Measurements from ENCODE around the gene MOBP. TPM values are rescaled to one million over a fixed set of nuclear protein-coding genes. Genes with fewer than 3 reads are reported as not detected.

MOBP gene
- total RNA-seq, 1 experiment from 2014 or later: not detected

- no peak for TF ChIP-seq FOSL1 (IDR thresholded peaks at IDR 0.05; ENCODE audit: low read depth)
- no peak for TF ChIP-seq RAD21 (IDR thresholded peaks at IDR 0.05; ENCODE audit: low read depth)
- TF ChIP-seq POLR2A (IDR thresholded peaks at IDR 0.05; ENCODE audit: borderline replicate concordance, extremely low read depth, insufficient read depth, insufficient read length): no peak
- no peak for TF ChIP-seq ELF1 (IDR thresholded peaks at IDR 0.05; ENCODE audit: borderline replicate concordance, low read depth)
- no peak for TF ChIP-seq SIN3A (IDR thresholded peaks at IDR 0.05; ENCODE audit: low read depth)
- TF ChIP-seq ZFX (IDR thresholded peaks at IDR 0.05): no peak
- TF ChIP-seq ZBTB33 (IDR thresholded peaks at IDR 0.05; ENCODE audit: extremely low read depth, insufficient replicate concordance, low read length): no peak
- TF ChIP-seq YY1 (IDR thresholded peaks at IDR 0.05; ENCODE audit: extremely low read depth, insufficient replicate concordance, low read depth, low read length): no peak
- TF ChIP-seq SP1 (IDR thresholded peaks at IDR 0.05; ENCODE audit: low read depth): no peak
- no peak for TF ChIP-seq CEBPB (IDR thresholded peaks at IDR 0.05; ENCODE audit: low read depth)
- no peak for TF ChIP-seq ZNF274 (IDR thresholded peaks at IDR 0.05; ENCODE audit: low read depth, low read length)
- no peaks in the 10 kb centered on the region for H3K4me1 ChIP-seq (ENCODE audit: control insufficient read depth in 1 of 2, insufficient read depth in 2 of 2, low read length in 2 of 2)
- BruUV-seq (replicated peaks): no TSS peak
- no peaks in the 10 kb centered on the region for H3K36me3 ChIP-seq (ENCODE audit: control insufficient read depth in 1 of 2, insufficient read depth in 2 of 2, low read length in 2 of 2)
- no peaks in the 10 kb centered on the region for H3K9me2 ChIP-seq (ENCODE audit: insufficient read depth)
- no peak overlapping the region for H3K27ac ChIP-seq (ENCODE audit: low read depth, low read length)
- intact Hi-C loops (cut with micrococcal nuclease): no loop called here
- ChIA-PET CTCF (no interaction called here), RAD21 (ENCODE audit: low non-redundant PET in 1 of 2, low total read pairs in 2 of 2, uncharacterized antibody in 2 of 2, unreplicated experiment in 2 of 2) (no interaction called here), POLR2A (no interaction called here)
- H3K9me3 ChIP-seq (ENCODE audit: control insufficient read depth in 1 of 2, insufficient read depth in 1 of 2, low read depth in 1 of 2, low read length in 2 of 2): no peaks in the 10 kb centered on the region
- no peaks in the 10 kb centered on the region for H3K27me3 ChIP-seq (ENCODE audit: insufficient read depth, low read length)
- no peaks in the 10 kb centered on the region for H4K20me1 ChIP-seq (ENCODE audit: insufficient read depth)
- H3K4me3 ChIP-seq (replicated peaks in 1 of 2; ENCODE audit: low read depth in 1 of 2, low read length in 2 of 2): no peak overlapping the region
- H2AFZ ChIP-seq (ENCODE audit: low read depth, low read length, poor library complexity, severe bottlenecking): no peak overlapping the region
- H3K79me2 ChIP-seq (ENCODE audit: insufficient read depth, low read length): no peaks in the 10 kb centered on the region
- no peak overlapping the region for H3K9ac ChIP-seq (ENCODE audit: low read length)
- H3K4me2 ChIP-seq (ENCODE audit: low read length): no peak overlapping the region
- ATAC-seq (no peak), DNase-seq (ENCODE audit: low read depth, low spot score) (no peak)
Measured at GRCh38 chr3:39473452-39474125, 6.1 kb downstream of the MOBP start.
